HG02973 (cell line): ENCODE data around the gene SLC25A42.
"Not testable (repeated sequence)": the region's sequence is repeated elsewhere in the genome, so short reads cannot be mapped to it uniquely, and the experiment has no call there.

Experiments
- ATAC-seq: cut with Tn5 transposase; IDR thresholded peaks from one replicate; pipeline ENCODE4 v1.9.1; 2021; ENCODE audit warnings: moderate library complexity; ENCODE audit not compliant: unreplicated experiment

The SLC25A42 gene

DNA sequence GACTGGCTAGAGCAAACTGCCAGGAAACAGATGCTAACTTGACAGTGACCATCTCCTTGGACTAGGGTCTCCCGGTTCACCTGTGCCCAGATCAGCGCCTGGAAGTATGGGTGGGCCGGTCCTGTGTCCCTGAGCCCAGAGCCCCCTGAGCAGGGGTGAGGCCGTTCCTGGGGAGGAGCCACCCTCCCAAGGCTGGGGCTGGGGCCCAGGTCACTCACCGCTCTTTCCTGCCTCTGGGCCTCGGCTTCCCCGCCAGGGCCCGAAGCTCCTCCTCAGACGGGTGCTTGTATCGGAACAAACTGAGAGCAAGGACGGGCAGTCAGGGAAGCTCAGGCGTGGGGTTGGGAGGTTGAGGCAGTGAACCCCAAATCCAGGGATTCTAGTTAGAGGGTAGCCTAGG lies 69.1 kb downstream of the SLC25A42 start:
- ATAC-seq: no peak

DNA sequence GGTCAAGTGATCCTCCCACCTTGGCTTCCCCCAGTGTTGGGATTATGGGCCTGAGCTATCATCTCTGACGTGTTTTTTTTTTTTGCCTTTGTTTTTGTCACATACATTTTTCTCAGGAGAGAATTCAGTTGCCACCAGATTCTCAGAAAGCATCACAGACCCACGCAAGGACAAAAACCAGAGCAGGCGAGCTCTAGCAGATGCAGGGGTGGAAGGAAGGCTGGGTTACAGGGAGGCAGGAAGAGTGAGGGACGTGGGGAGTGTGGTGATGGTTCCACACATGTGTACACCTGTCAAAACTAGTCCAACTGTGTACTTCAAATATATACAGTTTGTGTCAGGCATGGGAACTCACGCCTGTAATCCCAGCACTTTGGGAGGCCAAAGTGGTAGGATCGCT lies 70.2 kb downstream of the SLC25A42 start:
- ATAC-seq: no peak

DNA sequence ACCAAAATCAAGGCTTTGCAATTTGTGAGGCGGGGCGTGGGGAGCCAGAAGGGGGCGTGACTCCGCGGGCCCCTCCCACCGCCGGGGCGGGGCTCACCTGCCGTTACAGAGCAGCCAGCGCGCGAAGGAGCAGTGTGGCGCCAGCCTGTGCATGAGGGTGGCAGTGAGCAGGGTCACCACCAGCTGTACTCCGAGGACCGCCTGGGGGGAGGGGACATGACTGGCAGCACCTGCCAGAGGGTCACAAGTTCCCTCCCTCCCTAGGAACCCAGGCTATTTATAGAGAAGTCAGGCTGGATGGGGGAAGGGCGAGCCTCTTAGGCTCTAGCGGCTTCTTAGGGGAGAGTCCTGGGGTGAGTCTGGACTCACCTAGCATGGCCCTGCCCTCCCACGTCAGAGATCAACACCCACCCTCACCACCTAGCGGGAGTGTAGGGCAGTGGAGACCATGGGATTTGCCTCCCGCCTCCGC lies 70.9 kb downstream of the SLC25A42 start:
- ATAC-seq: no peak

DNA sequence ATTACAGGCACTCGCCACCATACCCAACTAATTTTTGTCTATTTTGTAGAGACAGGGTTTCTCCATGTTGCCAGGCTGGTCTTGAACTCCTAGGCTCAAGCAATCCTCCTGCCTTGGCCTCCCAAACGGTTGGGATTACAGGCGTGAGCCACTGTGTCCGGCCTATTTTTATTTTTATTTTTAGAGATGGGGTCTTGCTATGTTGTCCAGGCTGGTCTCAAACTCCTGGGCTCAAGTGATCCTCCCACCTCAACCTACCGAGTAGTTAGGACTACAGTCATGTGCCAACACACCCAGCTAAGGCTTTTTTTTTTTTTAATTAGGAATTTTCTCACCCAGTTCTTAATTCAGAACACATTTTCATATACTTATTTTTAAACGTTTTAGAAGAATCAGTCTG lies 71.9 kb downstream of the SLC25A42 start:
- not testable (repeated sequence) for ATAC-seq

DNA sequence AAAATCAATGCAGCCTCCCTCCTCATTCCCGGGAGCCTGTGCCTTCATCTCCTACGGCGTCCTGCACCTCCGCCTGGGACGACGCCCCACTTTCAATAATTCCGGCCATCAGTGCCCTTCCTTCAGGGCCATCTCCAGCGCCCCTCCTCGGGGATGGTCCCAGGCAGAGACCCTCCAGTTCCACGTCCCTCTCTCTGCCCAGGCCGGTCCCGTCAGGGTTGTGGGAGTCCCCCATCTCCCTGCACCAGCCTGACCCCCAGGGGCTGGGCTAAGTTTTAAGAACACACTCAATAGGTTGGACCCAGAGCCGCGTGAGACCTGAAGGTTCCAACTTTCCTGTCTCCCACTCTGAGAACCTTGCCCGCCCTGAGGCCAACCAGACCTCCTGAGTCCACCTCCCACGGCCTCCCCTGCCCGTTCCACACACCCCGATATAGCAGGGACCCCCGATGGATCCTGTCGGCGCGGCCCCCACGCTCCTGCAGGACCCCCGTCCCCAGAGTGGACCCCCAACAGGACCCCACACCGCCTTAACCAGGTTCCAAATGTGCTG lies 73.8 kb downstream of the SLC25A42 start:
- ATAC-seq: no peak

DNA sequence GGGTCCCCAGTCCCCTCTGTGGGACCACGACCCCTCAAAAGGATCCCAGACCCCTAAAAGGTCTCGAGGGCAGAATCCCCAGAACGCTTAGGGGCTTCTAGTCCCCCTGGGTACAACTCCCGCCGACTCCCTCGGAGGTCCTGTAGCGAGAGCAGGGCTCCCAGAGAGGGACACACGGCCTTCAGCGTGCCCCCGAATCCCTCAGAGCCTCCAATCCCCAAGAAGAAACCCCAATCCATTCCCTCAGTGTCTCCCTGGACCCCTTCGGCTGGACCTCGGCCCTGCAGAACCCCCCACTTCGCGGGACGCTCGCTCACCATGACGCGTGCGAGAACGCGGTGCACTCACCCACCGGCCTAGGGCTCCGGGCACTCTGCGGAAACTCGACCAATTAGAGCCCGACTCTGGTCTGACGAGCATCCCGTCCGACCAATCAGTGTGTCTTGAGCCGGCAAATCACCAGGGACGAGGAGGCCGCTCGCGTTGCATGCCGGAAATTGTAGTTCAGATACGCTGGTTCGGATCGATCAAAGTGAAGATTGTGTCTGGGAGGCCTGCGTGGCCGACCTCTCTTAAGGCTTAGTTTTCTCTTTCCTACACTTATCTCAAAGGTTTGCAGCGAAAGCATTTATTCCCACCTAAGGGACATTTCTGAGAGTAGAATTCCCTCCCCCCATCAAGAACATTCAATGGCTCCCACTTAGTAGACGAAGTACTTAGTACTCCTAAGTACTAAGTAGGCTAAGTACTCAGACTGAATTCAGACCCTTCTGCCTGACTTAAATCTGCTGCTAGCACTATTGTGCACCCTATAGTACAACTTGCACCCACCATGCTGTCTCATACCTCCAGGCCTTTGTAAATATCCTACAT lies 74.6 kb downstream of the SLC25A42 start, which contains the start of gene TMEM161A:
Gene TMEM161A, minus strand, starts transcription at position 370 of the 873 bp plus-strand sequence. Its CDS starts 50 bp downstream, at position 320.
- ATAC-seq: peak; percentile 96

DNA sequence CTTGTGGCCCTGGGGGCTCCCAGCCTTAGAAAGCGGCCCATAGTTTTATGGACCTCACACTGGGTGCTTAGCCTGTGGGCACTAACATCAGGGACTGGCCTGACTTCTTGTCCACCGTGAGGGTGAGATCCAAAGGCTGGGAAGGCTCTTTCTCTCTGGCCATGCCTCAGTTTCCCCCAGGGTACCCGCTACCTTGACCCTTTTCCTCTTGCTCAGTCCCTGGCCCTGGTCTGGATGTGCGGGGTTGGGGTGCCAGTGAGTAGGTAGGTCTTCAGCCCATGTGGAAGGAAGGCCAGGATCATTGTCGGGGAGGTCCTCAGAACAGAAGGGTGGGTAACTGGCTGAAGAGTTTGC lies 76.1 kb downstream of the SLC25A42 start:
- no peak for ATAC-seq

DNA sequence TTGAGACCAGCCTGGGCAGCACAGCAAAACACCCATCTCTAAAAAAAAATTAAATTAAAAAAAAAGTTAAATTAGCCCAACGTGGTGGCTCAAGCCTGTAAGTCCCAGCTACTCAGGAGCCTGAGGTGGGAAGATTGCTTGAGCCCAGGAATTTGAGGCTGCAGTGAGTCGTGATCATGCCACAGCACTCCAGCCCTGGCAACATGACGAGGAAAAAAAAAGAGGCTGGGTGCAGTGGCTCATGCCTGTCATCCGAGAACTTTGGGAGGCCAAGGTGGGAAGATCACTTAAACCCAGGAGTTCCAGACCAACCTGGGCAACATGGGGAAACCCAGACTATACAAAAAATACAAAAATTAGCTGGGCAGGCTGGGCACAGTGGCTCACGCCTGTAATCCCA lies 76.7 kb downstream of the SLC25A42 start:
- no peak for ATAC-seq

DNA sequence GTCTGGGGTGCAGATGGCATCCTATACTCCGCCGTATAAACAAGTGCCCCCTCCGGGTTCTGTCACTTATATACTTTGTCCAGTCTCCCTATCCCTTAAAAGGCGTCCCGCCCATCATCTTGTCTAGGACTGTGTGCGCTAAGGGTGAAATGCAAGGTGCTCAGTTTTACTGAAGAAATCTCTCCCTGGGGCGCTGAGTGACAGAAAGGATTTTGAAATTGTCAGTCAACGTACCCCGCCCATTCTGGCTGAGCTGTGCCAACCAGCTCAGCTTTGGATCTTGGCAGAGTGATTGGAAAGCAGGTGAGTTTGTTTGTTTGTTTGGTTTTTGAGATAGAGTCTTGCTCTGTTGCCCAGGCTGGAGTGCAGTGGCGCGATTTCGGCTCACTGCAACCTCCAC lies 78.6 kb downstream of the SLC25A42 start:
- ATAC-seq: no peak

DNA sequence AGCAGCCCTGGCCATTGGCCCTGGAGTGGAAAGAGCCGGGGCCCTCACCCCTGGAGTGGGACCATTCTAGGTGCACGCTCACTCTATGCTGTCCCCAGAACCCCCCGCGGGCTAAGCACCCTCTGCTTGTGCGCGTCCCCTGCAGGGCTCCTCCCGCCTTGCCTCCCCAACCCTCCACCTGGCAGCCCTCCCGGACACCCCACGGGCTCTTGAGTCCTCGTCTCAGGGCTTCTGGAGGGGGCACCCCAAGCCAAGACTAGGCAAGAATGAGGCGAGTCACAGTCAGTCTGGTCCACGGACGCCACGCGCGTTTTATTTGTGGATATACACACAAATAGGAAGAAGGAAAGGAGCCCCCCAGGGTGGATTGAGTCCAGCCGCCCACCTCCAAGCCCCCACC lies 81.5 kb downstream of the SLC25A42 start:
- no peak for ATAC-seq

DNA sequence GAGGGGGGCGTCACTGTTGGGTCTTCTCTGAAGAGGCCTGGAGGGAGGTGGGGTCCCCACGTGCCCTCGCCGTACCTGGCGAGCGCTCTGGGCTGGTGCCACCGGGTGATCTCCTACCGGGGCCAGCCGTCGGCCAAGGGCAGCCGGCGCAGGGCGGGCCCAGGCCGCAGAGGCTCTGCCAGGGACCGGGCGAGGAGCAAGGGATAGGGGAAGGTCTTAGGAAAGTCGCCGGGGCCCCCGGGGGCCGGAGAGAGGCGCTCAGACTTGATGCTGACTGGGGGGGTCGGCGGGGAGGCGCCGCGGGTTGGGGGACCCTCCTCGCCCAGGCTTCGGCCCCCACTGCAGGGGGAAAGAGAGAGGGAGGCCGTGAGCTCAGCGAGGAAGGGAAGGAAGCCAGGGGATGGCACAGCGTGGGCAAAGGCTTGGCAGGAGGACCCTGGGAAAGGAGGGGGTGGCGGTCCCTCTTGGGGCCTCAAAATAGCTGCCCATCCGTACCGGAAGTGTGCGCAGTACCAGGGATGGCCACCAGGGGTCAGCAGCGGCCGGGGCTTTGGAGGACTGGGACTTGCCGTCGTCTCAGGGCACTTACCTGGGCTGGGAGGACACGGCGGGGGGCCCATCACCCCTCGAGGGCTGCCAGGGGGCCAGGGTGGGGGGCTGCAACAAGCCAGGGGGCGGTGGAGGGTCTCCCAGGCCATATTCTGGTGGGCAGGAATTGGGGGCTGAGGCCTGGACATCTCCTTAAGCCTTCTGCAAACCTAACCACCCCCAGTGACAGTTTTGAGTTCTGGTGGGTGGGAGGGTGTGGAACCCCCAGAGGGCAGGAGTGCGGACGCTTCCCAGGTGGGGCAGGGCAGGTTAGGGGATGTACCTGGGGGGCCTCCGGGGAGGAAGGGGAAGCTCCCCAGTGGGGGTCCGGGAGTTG lies 82.2 kb downstream of the SLC25A42 start:
- no peak for ATAC-seq

DNA sequence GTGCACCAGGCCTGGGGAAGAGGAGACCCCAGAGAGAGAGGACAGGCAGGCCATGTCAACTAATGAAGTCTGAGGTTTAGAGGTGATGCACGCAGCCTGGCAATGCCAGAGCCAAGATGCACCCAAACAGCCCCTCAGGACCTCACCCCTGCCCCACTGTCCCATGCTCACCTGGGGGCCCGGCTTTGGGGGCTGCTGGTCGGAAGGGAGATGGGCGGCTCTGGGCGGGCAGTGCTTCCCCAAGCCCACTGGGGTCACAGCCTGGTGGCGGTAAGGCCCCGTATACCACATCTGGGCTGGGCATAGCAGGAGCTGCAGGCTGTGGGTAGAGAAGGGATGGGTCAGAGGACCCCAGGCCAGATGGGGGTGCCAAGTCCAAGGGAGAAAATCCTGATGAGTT lies 83.1 kb downstream of the SLC25A42 start:
- no peak for ATAC-seq

DNA sequence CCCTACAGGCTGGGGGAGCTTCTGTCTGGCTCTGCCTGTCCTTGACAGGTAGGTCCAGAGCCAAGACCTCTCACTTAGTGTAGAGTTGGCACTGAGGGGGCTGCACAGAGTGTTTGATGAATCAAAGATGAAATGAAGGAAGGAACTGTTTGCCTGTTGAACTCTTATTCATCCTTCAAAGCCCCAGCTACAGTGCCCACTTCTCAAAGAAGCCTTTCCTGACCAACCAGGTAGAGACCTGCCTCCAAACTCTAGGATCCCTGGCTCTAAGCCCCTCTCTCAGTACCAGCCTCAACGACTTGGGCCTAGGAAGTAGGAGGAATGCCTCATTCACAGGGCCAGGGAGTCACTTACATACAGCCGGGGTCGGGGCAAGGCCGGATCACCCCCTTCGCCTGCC lies 83.5 kb downstream of the SLC25A42 start:
- ATAC-seq: no peak

DNA sequence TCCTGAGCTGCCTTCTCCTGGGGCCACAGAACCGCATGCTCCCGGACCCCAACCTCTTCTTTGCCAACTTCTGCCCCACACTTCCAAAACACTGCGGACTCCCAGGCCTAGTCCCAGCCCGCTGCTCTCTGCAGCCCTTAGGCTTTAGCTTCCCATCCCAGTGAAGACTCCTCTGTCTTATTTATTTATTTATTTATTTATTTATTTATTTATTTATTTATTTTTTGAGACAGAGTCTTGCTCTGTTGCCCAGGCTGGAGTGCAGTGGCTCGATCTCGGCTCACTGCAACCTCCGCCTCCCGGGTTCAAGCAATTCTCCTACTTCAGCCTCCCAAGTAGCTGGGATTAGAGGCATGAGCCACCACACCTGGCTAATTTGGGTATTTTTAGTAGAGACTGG lies 84.7 kb downstream of the SLC25A42 start:
- ATAC-seq: not testable (repeated sequence)

DNA sequence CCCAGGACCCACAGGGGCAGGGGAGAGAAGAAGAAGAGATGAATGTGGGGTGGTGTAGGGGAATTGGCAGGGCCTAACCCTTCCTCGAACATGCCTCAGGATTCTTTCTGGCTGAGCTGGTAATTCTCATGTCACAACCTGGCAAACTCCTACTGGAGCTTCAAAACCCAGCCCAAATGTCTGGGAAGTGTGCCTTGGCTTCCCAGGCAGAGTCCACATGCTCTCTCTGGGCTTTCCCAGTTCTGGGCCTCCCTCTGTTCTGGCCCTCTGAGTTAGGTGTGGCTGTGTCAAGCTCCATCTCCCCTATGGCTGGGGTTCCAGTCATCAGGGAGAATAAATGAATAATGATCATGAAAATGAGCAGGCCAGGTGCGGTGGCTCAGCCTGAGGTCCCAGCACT lies 85.6 kb downstream of the SLC25A42 start:
- ATAC-seq: no peak

DNA sequence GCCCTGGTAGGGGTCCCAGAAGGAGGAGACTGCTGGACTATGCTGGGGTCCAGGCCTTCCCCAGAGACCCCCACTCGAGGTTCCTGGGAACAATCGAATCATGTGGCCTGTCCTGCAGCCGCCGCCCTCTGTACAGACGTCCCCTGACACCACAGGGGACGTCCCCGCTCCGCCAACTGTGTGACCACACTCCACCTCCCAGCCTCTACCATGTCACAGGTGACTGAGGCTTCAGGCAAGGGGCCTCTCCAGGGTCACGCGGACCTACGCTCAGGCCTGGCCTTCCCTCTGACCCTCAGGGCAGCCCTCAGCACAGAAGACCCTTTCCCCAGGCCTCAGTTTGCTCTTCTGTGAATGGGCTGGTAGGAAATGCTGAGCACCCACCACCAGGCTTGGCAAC lies 87.6 kb downstream of the SLC25A42 start:
- ATAC-seq: no peak

DNA sequence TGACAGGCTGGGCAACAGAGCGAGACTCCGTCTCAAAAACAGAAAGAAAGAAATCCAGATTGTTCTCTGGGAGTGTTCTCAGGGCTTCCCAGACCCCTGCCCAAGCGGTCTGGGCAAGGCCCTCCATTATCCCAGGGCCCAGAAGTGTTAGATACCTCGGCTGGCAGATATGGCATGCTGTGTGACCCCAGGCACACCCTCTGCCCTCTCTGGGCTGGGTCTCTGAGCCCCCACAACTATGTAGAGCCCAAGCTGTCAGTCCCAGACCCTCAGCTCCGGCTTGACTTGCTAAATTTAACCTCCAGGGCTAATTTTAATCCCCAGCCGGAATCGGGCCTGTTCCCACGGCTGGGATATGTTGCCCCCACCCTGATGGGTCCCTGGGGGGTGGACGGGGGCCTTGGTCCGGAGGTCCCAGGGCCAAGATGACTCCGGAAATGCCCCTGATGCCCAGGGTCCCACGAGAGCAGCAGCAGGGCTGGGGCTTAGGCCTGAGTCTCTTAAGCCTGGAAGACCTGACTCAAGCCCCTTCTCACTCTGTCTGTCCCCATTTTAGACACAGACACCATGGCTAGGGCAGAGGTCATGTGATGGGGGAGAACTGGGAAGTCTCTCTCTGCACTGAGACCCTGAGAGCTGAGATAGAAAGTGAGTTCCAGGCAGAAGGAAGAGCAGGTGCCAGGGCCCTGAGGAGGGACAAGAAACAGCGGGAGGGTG lies 89.0 kb downstream of the SLC25A42 start:
- ATAC-seq: no peak

DNA sequence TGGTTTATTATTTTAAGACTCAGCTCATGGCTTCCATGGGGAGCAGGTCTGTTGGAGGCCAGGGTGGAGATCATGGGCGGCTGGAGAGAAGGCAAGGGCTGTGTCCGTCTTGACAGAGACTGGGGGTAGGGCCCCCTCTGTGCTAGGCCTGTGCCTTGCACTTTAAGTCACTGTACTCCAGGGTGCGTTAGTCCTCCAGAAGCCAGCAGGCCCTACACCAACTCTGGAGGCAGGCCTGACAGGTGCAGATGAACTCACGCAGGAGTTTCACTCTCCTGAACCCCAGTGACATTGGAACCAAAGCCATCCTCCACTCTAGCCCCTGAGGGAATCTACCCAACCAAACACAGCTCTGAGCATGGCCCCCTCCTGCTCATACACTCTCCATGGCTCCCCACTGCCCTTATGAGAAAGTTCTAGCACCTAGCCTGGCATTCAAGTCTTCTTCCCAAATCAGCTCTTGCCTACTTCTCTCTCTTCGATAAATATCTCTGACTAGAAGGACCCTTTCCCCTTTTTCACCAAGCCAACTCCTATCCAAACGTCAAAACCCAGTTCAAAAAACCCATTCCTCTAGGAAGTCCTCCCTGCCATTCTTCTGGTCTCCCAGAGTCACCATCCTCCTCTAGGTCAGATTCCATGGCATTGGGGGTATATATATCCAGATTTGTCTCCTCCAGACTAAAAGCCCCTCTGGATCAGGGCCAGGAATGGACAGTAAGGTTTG lies 91.1 kb downstream of the SLC25A42 start:
- no peak for ATAC-seq

DNA sequence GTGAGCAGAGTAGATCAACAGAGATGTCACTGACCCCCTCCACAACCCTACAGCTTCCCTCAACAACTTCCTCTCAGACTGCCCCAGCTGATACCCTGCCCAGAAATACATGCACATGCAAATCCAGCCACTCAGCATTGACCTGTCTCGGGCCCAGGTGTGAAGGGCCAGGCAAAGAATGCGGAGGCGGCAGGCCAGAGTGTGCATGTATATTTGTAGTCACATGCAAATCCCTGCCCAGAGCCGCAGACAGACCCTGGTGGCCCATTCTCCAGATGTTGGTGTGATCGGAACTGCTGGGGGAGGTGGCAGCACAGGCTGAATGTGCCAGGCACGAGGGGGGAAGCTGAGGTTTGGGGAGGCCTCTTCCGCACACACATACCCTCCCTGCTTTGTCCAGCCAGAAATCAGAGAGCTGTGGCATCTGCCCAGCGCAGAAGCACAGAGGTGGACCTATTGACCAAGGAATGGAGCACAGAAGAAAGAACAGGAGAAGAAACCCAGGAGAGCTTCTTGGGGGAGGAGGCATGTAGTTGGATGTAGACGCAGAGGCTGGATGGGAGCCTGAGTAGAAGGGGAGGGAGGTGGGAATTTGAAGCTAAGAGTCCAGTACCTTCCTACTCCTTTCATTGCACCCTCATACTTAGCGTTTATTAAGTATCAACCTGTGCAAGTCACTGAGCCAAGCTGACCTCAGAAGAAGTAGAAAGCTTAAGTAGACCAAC lies 91.9 kb downstream of the SLC25A42 start:
- peak; percentile 54 for ATAC-seq
